HCT116 (cell line): ENCODE results near the gene LARP1. TPM values are rescaled to one million over a fixed set of nuclear protein-coding genes. Genes with fewer than 3 reads are reported as not detected.

Experiments
- ATAC-seq: fragments of 200-7000 bp; cut with Tn5 transposase; 2 replicates; pipeline ENCODE4 v1.9.1; 2020; ENCODE audit warnings: mild to moderate bottlenecking, moderate library complexity
- BruUV-seq: library from RNA; stranded (reverse); fragments of 400-500 nt; replicated peaks from 2 replicates; lab custom pipeline; 2021; lab: Mats Ljungman, UMichigan
- CTCF ChIA-PET: fragments of 300-600 bp; sonication (Branson Sonifier 250); formaldehyde crosslinking; loops from one replicate; lab custom pipeline; 2021; ENCODE audit warnings: antibody characterized with exemption; lab: Charles Lee
- POLR2A ChIA-PET: fragments of 300-600, 350-600 bp; sonication (Branson Sonifier 250); formaldehyde crosslinking; loops from one replicate; lab custom pipeline; 2021; ENCODE audit warnings: antibody characterized with exemption; lab: Charles Lee
- RAD21 ChIA-PET, 2 experiments: fragments of 300-600 bp; sonication (Branson Sonifier 250); formaldehyde crosslinking; loops; one replicate each; lab custom pipeline; 2023; ENCODE audit warnings: low total read pairs in 2 of 2; ENCODE audit not compliant: uncharacterized antibody in 2 of 2, unreplicated experiment in 2 of 2, low non-redundant PET in 1 of 2; lab: Charles Lee
- DNase-seq: peaks from one replicate; pipeline ENCODE4 v3.0.0-alpha.2; 2010; ENCODE audit warnings: low read depth, low spot score
- H2AFZ ChIP-seq: fragments of 200-600 bp; shearing (Covaris generic), sonication (generic); 2 replicates; pipeline ENCODE4 v1.6.1; 2017; ENCODE audit warnings: low read depth, mixed run types, mixed read lengths, antibody characterized with exemption, low read length; ENCODE audit not compliant: poor library complexity, severe bottlenecking
- H3K27ac ChIP-seq: 2 replicates; pipeline ENCODE4 v1.5.1; 2012; ENCODE audit warnings: low read depth, low read length
- H3K27me3 ChIP-seq: fragments of 200-600 bp; sonication (generic); 2 replicates; pipeline ENCODE4 v1.6.1; 2016; ENCODE audit warnings: mixed run types, low read length, mixed read lengths; ENCODE audit not compliant: insufficient read depth
- H3K36me3 ChIP-seq, 2 experiments: fragments of 200-500 bp in 1 of 2; fragments of 200-600 bp in 1 of 2; sonication (Bioruptor generic) in 1 of 2; sonication (generic) in 1 of 2; 2 replicates each; pipeline versions ENCODE4 v1.5.1 to v1.6.1; 2014 to 2016; ENCODE audit warnings: low read length in 2 of 2, inconsistent platforms in 1 of 2, mixed read lengths in 1 of 2, mixed run types in 1 of 2; ENCODE audit not compliant: insufficient read depth in 2 of 2, control insufficient read depth in 1 of 2
- H3K4me1 ChIP-seq, 2 experiments: fragments of 200-600 bp in 1 of 2; sonication (generic) in 1 of 2; 2 replicates each; pipeline versions ENCODE4 v1.5.1 to v1.6.1; 2012 to 2017; ENCODE audit warnings: low read length in 2 of 2, inconsistent platforms in 1 of 2, mild to moderate bottlenecking in 1 of 2, mixed read lengths in 1 of 2, mixed run types in 1 of 2, moderate library complexity in 1 of 2; ENCODE audit not compliant: insufficient read depth in 2 of 2, control insufficient read depth in 1 of 2
- H3K4me2 ChIP-seq: fragments of 200-600 bp; sonication (generic); 2 replicates; pipeline ENCODE4 v1.6.1; 2017; ENCODE audit warnings: mixed run types, low read length, mixed read lengths
- H3K4me3 ChIP-seq, 2 experiments: fragments of 200-600 bp in 1 of 2; sonication (generic) in 1 of 2; replicated peaks in 1 of 2; 2 replicates each; pipeline ENCODE4 v1.5.1; 2011 to 2016; ENCODE audit warnings: low read length in 2 of 2, control low read depth in 1 of 2, low read depth in 1 of 2, mild to moderate bottlenecking in 1 of 2, mixed read lengths in 1 of 2, mixed run types in 1 of 2
- H3K79me2 ChIP-seq: fragments of 200-600 bp; sonication (generic); 2 replicates; pipeline ENCODE4 v1.6.1; 2017; ENCODE audit warnings: mild to moderate bottlenecking, mixed run types, low read length, moderate library complexity, mixed read lengths; ENCODE audit not compliant: insufficient read depth
- H3K9ac ChIP-seq: fragments of 200-600 bp; sonication (generic); 2 replicates; pipeline ENCODE4 v1.6.1; 2016; ENCODE audit warnings: low read length, mixed read lengths
- H3K9me2 ChIP-seq: fragments of 200-600 bp; sonication (generic), shearing (Covaris generic); 2 replicates; pipeline ENCODE4 v1.6.1; 2017; ENCODE audit warnings: mixed run types, mild to moderate bottlenecking, moderate library complexity; ENCODE audit not compliant: insufficient read depth
- H3K9me3 ChIP-seq, 2 experiments: fragments of 200-500 bp in 1 of 2; fragments of 200-600 bp in 1 of 2; sonication (Bioruptor generic) in 1 of 2; sonication (generic) in 1 of 2; 2 replicates each; pipeline ENCODE4 v1.6.1; 2014 to 2017; ENCODE audit warnings: low read length in 2 of 2, mixed read lengths in 2 of 2, inconsistent platforms in 1 of 2, low read depth in 1 of 2, mild to moderate bottlenecking in 1 of 2, mixed run types in 1 of 2, moderate library complexity in 1 of 2; ENCODE audit not compliant: control insufficient read depth in 1 of 2, insufficient read depth in 1 of 2
- H4K20me1 ChIP-seq: fragments of 200-600 bp; sonication (generic), shearing (Covaris generic); 2 replicates; pipeline ENCODE4 v1.6.1; 2017; ENCODE audit warnings: mixed run types, mild to moderate bottlenecking, moderate library complexity; ENCODE audit not compliant: insufficient read depth
- CBX3 ChIP-seq: IDR thresholded peaks from 2 replicates; pipeline ENCODE4 v1.6.1; 2012; ENCODE audit warnings: low read depth
- CEBPB ChIP-seq: IDR thresholded peaks from 2 replicates; pipeline ENCODE4 v1.6.1; 2012; ENCODE audit warnings: low read depth
- EGR1 ChIP-seq: IDR thresholded peaks from 2 replicates; pipeline ENCODE4 v1.6.1; 2012; ENCODE audit warnings: low read depth
- ELF1 ChIP-seq: IDR thresholded peaks from 2 replicates; pipeline ENCODE4 v1.6.1; 2012; ENCODE audit warnings: low read depth, borderline replicate concordance
- EZH2 ChIP-seq: fragments of 200-600 bp; sonication (generic); IDR thresholded peaks from 2 replicates; pipeline ENCODE4 v1.6.1; 2017; ENCODE audit warnings: antibody characterized with exemption, mixed run types
- EZH2phosphoT487 ChIP-seq: fragments of 200-600 bp; IDR thresholded peaks from 2 replicates; pipeline ENCODE4 v1.6.1; 2018; ENCODE audit warnings: antibody characterized with exemption, borderline replicate concordance
- FOSL1 ChIP-seq: IDR thresholded peaks from 2 replicates; pipeline ENCODE4 v1.6.1; 2012; ENCODE audit warnings: low read depth
- MAX ChIP-seq: IDR thresholded peaks from 2 replicates; pipeline ENCODE4 v1.6.1; 2012
- POLR2A ChIP-seq: IDR thresholded peaks from 2 replicates; pipeline ENCODE4 v1.7.0; 2011; ENCODE audit warnings: borderline replicate concordance; ENCODE audit not compliant: insufficient read depth, insufficient read length; ENCODE audit errors: extremely low read depth
- RAD21 ChIP-seq: IDR thresholded peaks from 2 replicates; pipeline ENCODE4 v1.6.1; 2012; ENCODE audit warnings: low read depth, mild to moderate bottlenecking
- REST ChIP-seq: IDR thresholded peaks from 2 replicates; pipeline ENCODE4 v1.6.1; 2012; ENCODE audit warnings: low read depth
- SIN3A ChIP-seq: IDR thresholded peaks from 2 replicates; pipeline ENCODE4 v1.6.1; 2012; ENCODE audit warnings: low read depth
- SP1 ChIP-seq: IDR thresholded peaks from 2 replicates; pipeline ENCODE4 v1.6.1; 2012; ENCODE audit warnings: low read depth
- SRF ChIP-seq: IDR thresholded peaks from 2 replicates; pipeline ENCODE4 v1.6.1; 2012; ENCODE audit warnings: low read depth
- TCF7L2 ChIP-seq: IDR thresholded peaks from 2 replicates; pipeline ENCODE4 v1.7.0; 2011; ENCODE audit warnings: borderline replicate concordance, inconsistent platforms; ENCODE audit not compliant: insufficient read depth, insufficient read length; ENCODE audit errors: extremely low read depth
- ZBTB33 ChIP-seq: IDR thresholded peaks from 2 replicates; pipeline ENCODE4 v1.6.1; 2011; ENCODE audit warnings: mild to moderate bottlenecking, low read length, moderate library complexity; ENCODE audit not compliant: insufficient replicate concordance; ENCODE audit errors: extremely low read depth
- ZFX ChIP-seq: fragments of 450-650 bp; IDR thresholded peaks from 2 replicates; pipeline ENCODE4 v1.6.1; 2017
- intact Hi-C: fragments of 100-400 bp; cut with micrococcal nuclease; formaldehyde crosslinking; loops from 2 replicates; pipeline ENCODE4 v1.10.0; 2022
- total RNA-seq: library from RNA; stranded (reverse); gene quantifications from one replicate; pipeline ENCODE4 v1.2.1, GENCODE V29; 2021; ENCODE audit not compliant: unreplicated experiment
- TF ChIP-seq, protein P1 (sequence below): IDR thresholded peaks from 2 replicates; pipeline ENCODE4 v1.6.1; 2012

LARP1 gene
- total RNA-seq, 1 experiment from 2014 or later = 201 TPM

DNA sequence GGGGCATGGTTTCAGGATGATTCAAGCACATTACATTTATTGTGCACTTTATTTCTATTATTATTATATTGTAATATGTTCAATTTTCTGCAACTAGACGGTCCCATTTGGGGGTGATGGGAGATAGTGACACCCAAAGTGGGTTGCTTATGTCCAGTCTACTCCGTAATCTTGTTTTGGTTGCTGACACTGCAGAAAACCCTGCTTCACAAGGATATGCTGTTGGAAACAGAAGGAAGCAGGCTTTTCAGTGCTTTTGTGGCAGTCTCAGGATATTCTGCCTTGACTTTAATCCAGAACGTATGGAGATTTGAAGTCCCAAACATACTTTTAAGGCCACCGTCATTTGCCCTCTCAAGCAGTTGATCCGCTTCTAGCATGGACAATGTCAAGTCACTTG, 47.5 kb upstream of the LARP1 start (continued):
- TF ChIP-seq REST (no peak), CBX3 (no peak), POLR2A (no peak), ZFX (no peak), SRF (no peak), EGR1 (no peak), FOSL1 (no peak), SIN3A (no peak)
- TF ChIP-seq, all 23 proteins: peak for 0

DNA sequence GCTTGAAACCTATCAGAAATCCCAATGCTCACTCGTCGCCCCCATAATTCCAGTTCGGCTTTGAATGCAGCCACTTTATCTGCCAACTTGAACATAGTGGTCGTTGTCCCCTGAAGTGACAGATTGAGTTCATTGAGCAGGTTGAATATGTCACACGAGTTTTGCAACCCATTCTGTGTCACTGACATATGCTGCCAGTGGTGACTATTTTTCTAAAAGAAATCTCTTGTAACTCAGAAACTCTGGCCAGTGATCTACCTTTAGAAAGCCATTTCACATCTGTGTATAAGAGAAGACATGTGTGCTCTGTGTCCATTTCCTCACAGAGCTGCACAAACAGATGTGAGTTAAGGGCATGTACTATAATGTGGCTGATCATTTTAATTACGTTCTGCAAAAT, 47.0 kb upstream of the LARP1 start:
- no TSS peak for BruUV-seq

More for the DNA sequence above, 47.0 kb upstream of the LARP1 start:
- ChIA-PET RAD21 (no interaction called here), POLR2A (no interaction called here), CTCF (no interaction called here)
- Histone ChIP-seq H3K4me3 (no peak overlapping the region), H3K27me3 (no peaks in the 10 kb centered on the region), H3K9ac (no peak overlapping the region), H3K9me3 (no peaks in the 10 kb centered on the region), H4K20me1 (no peaks in the 10 kb centered on the region), H3K4me1 (peaks cover 16 to 48% of the 10 kb centered on the region in 2 experiments), H3K36me3 (no peaks in the 10 kb centered on the region), H3K4me2 (peak overlapping the region; percentile 41), H2AFZ (no peak overlapping the region), H3K79me2 (no peaks in the 10 kb centered on the region), H3K9me2 (no peaks in the 10 kb centered on the region), H3K27ac (no peak overlapping the region)
- ATAC-seq (no peak), DNase-seq (no peak)
- intact Hi-C loops = no loop called here
- TF ChIP-seq MAX (no peak), CEBPB (no peak), TCF7L2 (no peak), EZH2phosphoT487 (no peak), FOSL1 (no peak), CBX3 (no peak), SRF (no peak), RAD21 (no peak), ELF1 (no peak), SP1 (no peak), EZH2 (no peak), ZBTB33 (no peak)
- TF ChIP-seq, protein P1, sequence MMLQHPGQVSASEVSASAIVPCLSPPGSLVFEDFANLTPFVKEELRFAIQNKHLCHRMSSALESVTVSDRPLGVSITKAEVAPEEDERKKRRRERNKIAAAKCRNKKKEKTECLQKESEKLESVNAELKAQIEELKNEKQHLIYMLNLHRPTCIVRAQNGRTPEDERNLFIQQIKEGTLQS = no peak
